Smooth muscle cell (in vitro differentiated cells): ENCODE results near the gene DDX46. TPM values are rescaled to one million over a fixed set of nuclear protein-coding genes. Genes with fewer than 3 reads are reported as not detected.
"Not testable (repeated sequence)": the region's sequence is repeated elsewhere in the genome, so short reads cannot be mapped to it uniquely, and the experiment has no call there.

Experiments used
- DNase-seq: peaks from one replicate; lab custom pipeline; 2025; ENCODE audit not compliant: unreplicated experiment; lab: John Stamatoyannopoulos, UW
- H2AFZ ChIP-seq: fragments of 200-600 bp; sonication (generic); 2 replicates; pipeline ENCODE4 v1.6.0; 2016; ENCODE audit warnings: antibody characterized with exemption, low read depth, mild to moderate bottlenecking
- H3F3A ChIP-seq: fragments of 200-600 bp; sonication (generic); 2 replicates; pipeline ENCODE4 v1.6.0; 2017; ENCODE audit warnings: antibody characterized with exemption, low read depth
- H3K27ac ChIP-seq: fragments of 200-600 bp; sonication (generic); 2 replicates; pipeline ENCODE4 v1.5.1; 2016; ENCODE audit warnings: low read depth, mild to moderate bottlenecking
- H3K27me3 ChIP-seq: fragments of 200-600 bp; sonication (generic); 2 replicates; pipeline ENCODE4 v1.6.1; 2016; ENCODE audit warnings: low read depth, mild to moderate bottlenecking
- H3K36me3 ChIP-seq: fragments of 200-600 bp; sonication (generic); 2 replicates; pipeline ENCODE4 v1.5.1; 2016; ENCODE audit warnings: low read depth
- H3K4me1 ChIP-seq: fragments of 200-600 bp; sonication (generic); 2 replicates; pipeline ENCODE4 v1.5.1; 2016; ENCODE audit warnings: low read depth
- H3K4me2 ChIP-seq: fragments of 200-600 bp; sonication (generic); 2 replicates; pipeline ENCODE4 v1.6.0; 2016; ENCODE audit warnings: mild to moderate bottlenecking
- H3K4me3 ChIP-seq: fragments of 200-600 bp; sonication (generic); 2 replicates; pipeline ENCODE4 v1.5.1; 2016; ENCODE audit warnings: mild to moderate bottlenecking
- H3K79me2 ChIP-seq: fragments of 200-600 bp; sonication (generic); 2 replicates; pipeline ENCODE4 v1.6.0; 2016; ENCODE audit warnings: low read depth, mild to moderate bottlenecking
- H3K9ac ChIP-seq: fragments of 200-600 bp; sonication (generic); 2 replicates; pipeline ENCODE4 v1.6.0; 2016; ENCODE audit warnings: low read depth
- H3K9me3 ChIP-seq: fragments of 200-600 bp; sonication (generic); replicated peaks from 2 replicates; pipeline ENCODE4 v1.5.1; 2016; ENCODE audit warnings: low read depth
- H4K20me1 ChIP-seq: fragments of 200-600 bp; sonication (generic); 2 replicates; pipeline ENCODE4 v1.6.0; 2016; ENCODE audit warnings: low read depth
- CTCF ChIP-seq: fragments of 200-600 bp; sonication (generic); IDR thresholded peaks from 2 replicates; pipeline ENCODE4 v1.5.1; 2017; ENCODE audit warnings: borderline replicate concordance, mild to moderate bottlenecking, antibody characterized with exemption; ENCODE audit not compliant: insufficient read depth, poor library complexity, severe bottlenecking
- WGBS: methylation state at CpG from one replicate; pipeline ENCODE4 v1.1.7; 2016; ENCODE audit warnings: low lambda C conversion rate; 5-methylcytosine and 5-hydroxymethylcytosine counted together
- polyA plus RNA-seq: library from polyadenylated mRNA; unstranded; fragments of >200 nt; fragmentation: Nextera tagmentation; extraction: Ambion mirVana; gene quantifications from 2 replicates; pipeline ENCODE4 v1.2.1, GENCODE V29; 2016
- total RNA-seq: library from RNA; depleted of rRNA; stranded (reverse); fragments of >200 nt; gene quantifications from 2 replicates; pipeline ENCODE4 v1.2.3, GENCODE V29; 2014

The DDX46 gene
- total and polyA plus RNA-seq, 2 experiments from 2014 or later, result 18.5 to 29.2 TPM

GRCh38 chr5:134742134-134742533, 16.4 kb upstream of the DDX46 start:
- 100% methylated on average over 2 of the region's 2 CpGs for WGBS

GRCh38 chr5:134749415-134749814, 9.2 kb upstream of the DDX46 start:
- Histone ChIP-seq H3K4me2 (no peak overlapping the region), H3F3A (no peaks in the 10 kb centered on the region), H3K9me3 (no peaks in the 10 kb centered on the region), H3K9ac (no peak overlapping the region), H2AFZ (no peak overlapping the region), H3K4me3 (no peak overlapping the region), H3K27me3 (no peaks in the 10 kb centered on the region), H4K20me1 (no peaks in the 10 kb centered on the region), H3K36me3 (peaks cover 12% of the 10 kb centered on the region), H3K27ac (no peak overlapping the region), H3K4me1 (no peaks in the 10 kb centered on the region), H3K79me2 (peaks cover 7% of the 10 kb centered on the region)
- 91% methylated on average over 3 of the region's 3 CpGs for WGBS
- DNase-seq, result no peak
- TF ChIP-seq CTCF, result no peak

More at GRCh38 chr5:134742134-134742533, 16.4 kb upstream of the DDX46 start:
- Histone ChIP-seq H3K9me3 (no peaks in the 10 kb centered on the region), H3K4me3 (no peak overlapping the region), H3K36me3 (no peaks in the 10 kb centered on the region), H2AFZ (no peak overlapping the region), H4K20me1 (peaks cover 10% of the 10 kb centered on the region), H3K4me1 (peaks cover 10% of the 10 kb centered on the region), H3K79me2 (peaks cover 54% of the 10 kb centered on the region), H3K9ac (no peak overlapping the region), H3F3A (no peaks in the 10 kb centered on the region), H3K27ac (no peak overlapping the region), H3K27me3 (no peaks in the 10 kb centered on the region), H3K4me2 (no peak overlapping the region)
- DNase-seq, result no peak
- TF ChIP-seq CTCF, result no peak

- no peak overlapping the region for H3K9ac ChIP-seq
- WGBS, result 21% methylated on average over 9 of the region's 9 CpGs
Measured at GRCh38 chr5:134758176-134758503, 439 bp upstream of the DDX46 start.

GRCh38 chr5:134767528-134768291, 9.1 kb downstream of the DDX46 start:
- peaks cover 17% of the 10 kb centered on the region for H4K20me1 ChIP-seq
- H3K27me3 ChIP-seq, H3K27ac ChIP-seq, H3K4me3 ChIP-seq, H3K4me2 ChIP-seq, H2AFZ ChIP-seq, H3K9me3 ChIP-seq, H3F3A ChIP-seq, H3K9ac ChIP-seq, DNase-seq, H3K4me1 ChIP-seq: not testable (repeated sequence)
- 97% methylated on average over 21 of the region's 21 CpGs for WGBS
- peaks cover 38% of the 10 kb centered on the region for H3K36me3 ChIP-seq
- H3K79me2 ChIP-seq, result peaks cover 23% of the 10 kb centered on the region

More at GRCh38 chr5:134758176-134758503, 439 bp upstream of the DDX46 start:
- Histone ChIP-seq H3F3A (no peaks in the 10 kb centered on the region), H3K4me1 (peaks cover 11% of the 10 kb centered on the region), H3K9me3 (no peaks in the 10 kb centered on the region), H3K27ac (no peak overlapping the region), H2AFZ (peak overlapping the region; percentile 93), H3K27me3 (no peaks in the 10 kb centered on the region), H3K4me2 (peak overlapping the region; percentile 83), H3K79me2 (peaks cover 46% of the 10 kb centered on the region), H3K36me3 (no peaks in the 10 kb centered on the region), H3K4me3 (peak overlapping the region; percentile 88), H4K20me1 (peaks cover 34% of the 10 kb centered on the region)
- no peak for TF ChIP-seq CTCF
- DNase-seq, result no peak
